ENCODE data around the gene PCMT1. TPM values are rescaled to one million over a fixed set of nuclear protein-coding genes. Genes with fewer than 3 reads are reported as not detected.
A peak's percentile ranks its signal among the peaks of the same experiment; 100 is the strongest.
"Not testable (repeated sequence)": the region's sequence is repeated elsewhere in the genome, so short reads cannot be mapped to it uniquely, and the experiment has no call there.

The PCMT1 gene
- polyA plus RNA-seq, 1 donor (not counting 4 experiments of a cell fraction or from before 2014, with no cell fraction given), result 167 TPM

GRCh38 chr6:149846321-149846720 lies 96.8 kb downstream of the PCMT1 start:
- no peak for FAIRE-seq
- no peak overlapping the region for H2AFZ ChIP-seq (ENCODE audit: control insufficient read depth, low read length)
- no peak overlapping the region for H3K4me3 ChIP-seq (ENCODE audit: control insufficient read depth in 2 of 3, extremely low read depth in 1 of 3, insufficient read depth in 2 of 3, low read depth in 1 of 3, low read length in 3 of 3)
- TF ChIP-seq CTCF (optimal IDR thresholded peaks at IDR 0.05 in 1 of 3, IDR thresholded peaks at IDR 0.05 in 1 of 3, conservative IDR thresholded peaks at IDR 0.05 in 1 of 3; ENCODE audit: extremely low read depth in 1 of 3, insufficient read depth in 2 of 3, low read length in 3 of 3) (no peak), EZH2 (IDR thresholded peaks at IDR 0.05; ENCODE audit: low read length) (no peak)
- H3K27ac ChIP-seq (ENCODE audit: control insufficient read depth, insufficient read depth, low read length), result no peak overlapping the region
- dilution Hi-C loops (cut with MboI; ENCODE audit: extremely low pct_ligation_motif_present, low sequenced_read_pairs), result no loop called here
- DNase-seq (ENCODE audit: low read depth, low spot score), result no peak
- no peak overlapping the region for H3K9ac ChIP-seq (ENCODE audit: control insufficient read depth, extremely low read depth, insufficient read depth, low read length)
- peaks cover 3% of the 10 kb centered on the region for H3K9me1 ChIP-seq (ENCODE audit: control insufficient read depth, extremely low read depth, insufficient read depth, low read length)
- no peaks in the 10 kb centered on the region for H3K79me2 ChIP-seq (ENCODE audit: control insufficient read depth, insufficient read depth, low read length)
- peaks cover 32% of the 10 kb centered on the region for H3K4me1 ChIP-seq (ENCODE audit: control insufficient read depth, extremely low read depth, insufficient read depth, low read length)
- H3K9me3 ChIP-seq (ENCODE audit: control insufficient read depth, low read depth, low read length), result no peaks in the 10 kb centered on the region
- H3K4me2 ChIP-seq (ENCODE audit: control insufficient read depth, extremely low read depth, insufficient read depth, low read depth, low read length), result peak overlapping the region; percentile 30
- peaks cover 3 to 30% of the 10 kb centered on the region in 2 experiments for H3K36me3 ChIP-seq (ENCODE audit: control insufficient read depth in 2 of 2, extremely low read depth in 1 of 2, insufficient read depth in 2 of 2, low read length in 2 of 2)
- H3K27me3 ChIP-seq (ENCODE audit: control insufficient read depth, extremely low read depth, insufficient read depth, low read length), result no peaks in the 10 kb centered on the region
- H4K20me1 ChIP-seq (ENCODE audit: control insufficient read depth, extremely low read depth, insufficient read depth, low read length), result peaks cover 6% of the 10 kb centered on the region

GRCh38 chr6:149847939-149848267 lies 98.4 kb downstream of the PCMT1 start:
- H3K79me2 ChIP-seq (ENCODE audit: control insufficient read depth, insufficient read depth, low read length), result peaks cover 1% of the 10 kb centered on the region
- dilution Hi-C loops (cut with MboI; ENCODE audit: extremely low pct_ligation_motif_present, low sequenced_read_pairs), result no loop called here
- H3K9me3 ChIP-seq (ENCODE audit: control insufficient read depth, low read depth, low read length), result no peaks in the 10 kb centered on the region
- no peak for FAIRE-seq
- H3K4me2 ChIP-seq (ENCODE audit: control insufficient read depth, extremely low read depth, insufficient read depth, low read depth, low read length), result peak overlapping the region; percentile 12
- H3K27ac ChIP-seq (ENCODE audit: control insufficient read depth, insufficient read depth, low read length), result peak overlapping the region; percentile 22
- no peak overlapping the region for H3K9ac ChIP-seq (ENCODE audit: control insufficient read depth, extremely low read depth, insufficient read depth, low read length)
- TF ChIP-seq EZH2 (IDR thresholded peaks at IDR 0.05; ENCODE audit: low read length) (no peak), CTCF (optimal IDR thresholded peaks at IDR 0.05 in 1 of 3, IDR thresholded peaks at IDR 0.05 in 1 of 3, conservative IDR thresholded peaks at IDR 0.05 in 1 of 3; ENCODE audit: extremely low read depth in 1 of 3, insufficient read depth in 2 of 3, low read length in 3 of 3) (no peak)
- no peak overlapping the region for H3K4me3 ChIP-seq (ENCODE audit: control insufficient read depth in 2 of 3, extremely low read depth in 1 of 3, insufficient read depth in 2 of 3, low read depth in 1 of 3, low read length in 3 of 3)
- no peak for DNase-seq (ENCODE audit: low read depth, low spot score)
- H3K36me3 ChIP-seq (ENCODE audit: control insufficient read depth in 2 of 2, extremely low read depth in 1 of 2, insufficient read depth in 2 of 2, low read length in 2 of 2), result peaks cover 1 to 23% of the 10 kb centered on the region in 2 experiments
- peaks cover 6% of the 10 kb centered on the region for H4K20me1 ChIP-seq (ENCODE audit: control insufficient read depth, extremely low read depth, insufficient read depth, low read length)
- no peaks in the 10 kb centered on the region for H3K27me3 ChIP-seq (ENCODE audit: control insufficient read depth, extremely low read depth, insufficient read depth, low read length)
- no peak overlapping the region for H2AFZ ChIP-seq (ENCODE audit: control insufficient read depth, low read length)
- H3K9me1 ChIP-seq (ENCODE audit: control insufficient read depth, extremely low read depth, insufficient read depth, low read length), result peaks cover 5% of the 10 kb centered on the region
- H3K4me1 ChIP-seq (ENCODE audit: control insufficient read depth, extremely low read depth, insufficient read depth, low read length), result peaks cover 47% of the 10 kb centered on the region

- H3K4me1 ChIP-seq (ENCODE audit: control insufficient read depth, extremely low read depth, insufficient read depth, low read length), result peaks cover 52% of the 10 kb centered on the region
- H3K9ac ChIP-seq (ENCODE audit: control insufficient read depth, extremely low read depth, insufficient read depth, low read length); H3K27ac ChIP-seq (ENCODE audit: control insufficient read depth, insufficient read depth, low read length); DNase-seq (ENCODE audit: low read depth, low spot score); H3K79me2 ChIP-seq (ENCODE audit: control insufficient read depth, insufficient read depth, low read length); H3K27me3 ChIP-seq (ENCODE audit: control insufficient read depth, extremely low read depth, insufficient read depth, low read length); H4K20me1 ChIP-seq (ENCODE audit: control insufficient read depth, extremely low read depth, insufficient read depth, low read length); dilution Hi-C loops (cut with MboI; ENCODE audit: extremely low pct_ligation_motif_present, low sequenced_read_pairs); H3K9me3 ChIP-seq (ENCODE audit: control insufficient read depth, low read depth, low read length); H3K9me1 ChIP-seq (ENCODE audit: control insufficient read depth, extremely low read depth, insufficient read depth, low read length); H3K4me3 ChIP-seq (ENCODE audit: control insufficient read depth in 2 of 3, extremely low read depth in 1 of 3, insufficient read depth in 2 of 3, low read depth in 1 of 3, low read length in 3 of 3); H3K4me2 ChIP-seq (ENCODE audit: control insufficient read depth, extremely low read depth, insufficient read depth, low read depth, low read length); H2AFZ ChIP-seq (ENCODE audit: control insufficient read depth, low read length); FAIRE-seq: not testable (repeated sequence)
- H3K36me3 ChIP-seq (ENCODE audit: control insufficient read depth in 2 of 2, extremely low read depth in 1 of 2, insufficient read depth in 2 of 2, low read length in 2 of 2), result peaks cover 1 to 23% of the 10 kb centered on the region in 2 experiments
These were observed 98.8 kb downstream of the PCMT1 start for GRCh38 chr6:149848343-149848742.
